Omental fat pad (tissue), 4 donors: ENCODE data around the gene SNX15. TPM values are rescaled to one million over a fixed set of nuclear protein-coding genes. Genes with fewer than 3 reads are reported as not detected.

Source experiments
- ATAC-seq: fragments of 150-250 bp; one replicate; pipeline ENCODE4 v1.9.1; 2016; ENCODE audit warnings: mild to moderate bottlenecking, moderate library complexity; ENCODE audit not compliant: low FRiP score
- DNase-seq: peaks from one replicate; pipeline ENCODE4 v3.0.0-alpha.2; 2019; ENCODE audit warnings: low spot score
- CTCF ChIP-seq, 3 donors: fragments of 450-650 bp; IDR thresholded peaks; one replicate each; pipeline ENCODE4 v1.5.1; 2016 to 2017; ENCODE audit warnings: antibody characterized with exemption in 3 of 3, mild to moderate bottlenecking in 3 of 3, moderate library complexity in 2 of 3
- total RNA-seq, 4 donors: library from RNA; depleted of rRNA; stranded (reverse); fragments of >200 nt; gene quantifications; one replicate each; pipeline ENCODE4 v1.1.0, GENCODE V29; 2016

SNX15 gene
- total RNA-seq, 4 donors from 2014 or later = 14.7 to 28.5 (median 20.0) TPM

GRCh38 chr11:65069217-65069616, 42.0 kb downstream of the SNX15 start:
- DNase-seq = no peak
- TF ChIP-seq CTCF (IDR thresholded peaks at IDR 0.05) = no peak
- ATAC-seq = no peak

- no peak for DNase-seq
- no peak for ATAC-seq
- no peak for TF ChIP-seq CTCF (IDR thresholded peaks at IDR 0.05)
Observed at GRCh38 chr11:65071907-65072630, 44.8 kb downstream of the SNX15 start.

- TF ChIP-seq CTCF (IDR thresholded peaks at IDR 0.05) = no peak
- DNase-seq = no peak
- ATAC-seq = no peak
Observed at GRCh38 chr11:65072631-65072966, 45.4 kb downstream of the SNX15 start.

GRCh38 chr11:65077451-65077850, 50.2 kb downstream of the SNX15 start:
- no peak for TF ChIP-seq CTCF (IDR thresholded peaks at IDR 0.05)
- ATAC-seq (no peak), DNase-seq (no peak)

- no peak for ATAC-seq
- DNase-seq = no peak
- TF ChIP-seq CTCF (IDR thresholded peaks at IDR 0.05) = no peak
Observed at GRCh38 chr11:65078151-65078550, 50.9 kb downstream of the SNX15 start.

- ATAC-seq (no peak), DNase-seq (no peak)
Observed at GRCh38 chr11:65078786-65079342, 51.6 kb downstream of the SNX15 start.

More at GRCh38 chr11:65078786-65079342, 51.6 kb downstream of the SNX15 start:
- TF ChIP-seq CTCF (IDR thresholded peaks at IDR 0.05) = no peak
